ENCODE measurements around the gene TMEM14A. TPM values are rescaled to one million over a fixed set of nuclear protein-coding genes. Genes with fewer than 3 reads are reported as not detected.

TMEM14A gene
- total RNA-seq, 1 experiment from 2014 or later: 45.6 TPM

DNA sequence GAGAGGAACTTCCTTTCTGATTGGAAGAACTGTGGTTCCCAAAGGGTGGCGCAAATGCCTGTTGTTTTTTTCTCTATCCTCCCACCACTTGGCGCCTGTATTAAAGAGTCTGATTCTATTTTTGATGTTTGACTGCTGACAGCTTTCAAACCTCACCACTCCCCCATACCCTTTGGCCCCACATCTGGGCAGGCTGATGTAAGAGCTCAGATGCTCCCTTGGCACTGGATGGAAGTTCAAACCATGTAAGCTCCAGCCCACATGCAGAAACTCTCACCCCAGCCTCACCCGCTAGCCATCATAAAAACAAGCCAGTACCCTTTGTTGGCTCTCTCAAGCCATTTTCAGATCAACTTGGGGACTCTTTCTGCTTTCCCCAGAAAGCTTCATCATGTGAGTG is 20.0 kb upstream of the TMEM14A start:
- Histone ChIP-seq H3K4me3 (ENCODE audit: low read depth in 2 of 2, low read length in 2 of 2) (no peak overlapping the region), H3K9me3 (ENCODE audit: control insufficient read depth, insufficient read depth, low read depth, low read length) (no peaks in the 10 kb centered on the region), H3K27ac (ENCODE audit: low read length) (no peak overlapping the region), H3K27me3 (ENCODE audit: control insufficient read depth, insufficient read depth, low read length) (no peaks in the 10 kb centered on the region; the same call in 1 of the 2 replicates), H3K4me1 (ENCODE audit: control insufficient read depth, insufficient read depth, low read length) (no peaks in the 10 kb centered on the region), H3K36me3 (ENCODE audit: control insufficient read depth, insufficient read depth, low read length) (no peaks in the 10 kb centered on the region)
- no TSS peak for BruUV-seq (replicated peaks)
- no peak for ATAC-seq
- in situ Hi-C loops (cut with HindIII; ENCODE audit: low pct_unique_long_range_greater_than_20kb, low sequenced_read_pairs) (no loop called here), intact Hi-C loops (cut with micrococcal nuclease; ENCODE audit: unreplicated experiment) (no loop called here)
- CTCF ChIA-PET: interaction anchor here (1.5 kb wide), 1 partner anchor 251 kb away, joined by 3 read pairs; no protein-coding TSS in a partner anchor
- POLR2A ChIA-PET: no interaction called here
- no peak for DNase-seq (ENCODE audit: low read depth, low spot score)
- no peak for TF ChIP-seq TCF7L2 (IDR thresholded peaks at IDR 0.05; ENCODE audit: low read depth, low read length)
- TF ChIP-seq SIN3A (IDR thresholded peaks at IDR 0.05; ENCODE audit: borderline replicate concordance, insufficient read depth, low read depth, low read length): no peak
- TF ChIP-seq POLR2AphosphoS5 (IDR thresholded peaks at IDR 0.05; ENCODE audit: low read depth, low read length): no peak
- TF ChIP-seq, protein P1, sequence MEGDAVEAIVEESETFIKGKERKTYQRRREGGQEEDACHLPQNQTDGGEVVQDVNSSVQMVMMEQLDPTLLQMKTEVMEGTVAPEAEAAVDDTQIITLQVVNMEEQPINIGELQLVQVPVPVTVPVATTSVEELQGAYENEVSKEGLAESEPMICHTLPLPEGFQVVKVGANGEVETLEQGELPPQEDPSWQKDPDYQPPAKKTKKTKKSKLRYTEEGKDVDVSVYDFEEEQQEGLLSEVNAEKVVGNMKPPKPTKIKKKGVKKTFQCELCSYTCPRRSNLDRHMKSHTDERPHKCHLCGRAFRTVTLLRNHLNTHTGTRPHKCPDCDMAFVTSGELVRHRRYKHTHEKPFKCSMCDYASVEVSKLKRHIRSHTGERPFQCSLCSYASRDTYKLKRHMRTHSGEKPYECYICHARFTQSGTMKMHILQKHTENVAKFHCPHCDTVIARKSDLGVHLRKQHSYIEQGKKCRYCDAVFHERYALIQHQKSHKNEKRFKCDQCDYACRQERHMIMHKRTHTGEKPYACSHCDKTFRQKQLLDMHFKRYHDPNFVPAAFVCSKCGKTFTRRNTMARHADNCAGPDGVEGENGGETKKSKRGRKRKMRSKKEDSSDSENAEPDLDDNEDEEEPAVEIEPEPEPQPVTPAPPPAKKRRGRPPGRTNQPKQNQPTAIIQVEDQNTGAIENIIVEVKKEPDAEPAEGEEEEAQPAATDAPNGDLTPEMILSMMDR (IDR thresholded peaks at IDR 0.05): no peak
- TF ChIP-seq, protein P2, sequence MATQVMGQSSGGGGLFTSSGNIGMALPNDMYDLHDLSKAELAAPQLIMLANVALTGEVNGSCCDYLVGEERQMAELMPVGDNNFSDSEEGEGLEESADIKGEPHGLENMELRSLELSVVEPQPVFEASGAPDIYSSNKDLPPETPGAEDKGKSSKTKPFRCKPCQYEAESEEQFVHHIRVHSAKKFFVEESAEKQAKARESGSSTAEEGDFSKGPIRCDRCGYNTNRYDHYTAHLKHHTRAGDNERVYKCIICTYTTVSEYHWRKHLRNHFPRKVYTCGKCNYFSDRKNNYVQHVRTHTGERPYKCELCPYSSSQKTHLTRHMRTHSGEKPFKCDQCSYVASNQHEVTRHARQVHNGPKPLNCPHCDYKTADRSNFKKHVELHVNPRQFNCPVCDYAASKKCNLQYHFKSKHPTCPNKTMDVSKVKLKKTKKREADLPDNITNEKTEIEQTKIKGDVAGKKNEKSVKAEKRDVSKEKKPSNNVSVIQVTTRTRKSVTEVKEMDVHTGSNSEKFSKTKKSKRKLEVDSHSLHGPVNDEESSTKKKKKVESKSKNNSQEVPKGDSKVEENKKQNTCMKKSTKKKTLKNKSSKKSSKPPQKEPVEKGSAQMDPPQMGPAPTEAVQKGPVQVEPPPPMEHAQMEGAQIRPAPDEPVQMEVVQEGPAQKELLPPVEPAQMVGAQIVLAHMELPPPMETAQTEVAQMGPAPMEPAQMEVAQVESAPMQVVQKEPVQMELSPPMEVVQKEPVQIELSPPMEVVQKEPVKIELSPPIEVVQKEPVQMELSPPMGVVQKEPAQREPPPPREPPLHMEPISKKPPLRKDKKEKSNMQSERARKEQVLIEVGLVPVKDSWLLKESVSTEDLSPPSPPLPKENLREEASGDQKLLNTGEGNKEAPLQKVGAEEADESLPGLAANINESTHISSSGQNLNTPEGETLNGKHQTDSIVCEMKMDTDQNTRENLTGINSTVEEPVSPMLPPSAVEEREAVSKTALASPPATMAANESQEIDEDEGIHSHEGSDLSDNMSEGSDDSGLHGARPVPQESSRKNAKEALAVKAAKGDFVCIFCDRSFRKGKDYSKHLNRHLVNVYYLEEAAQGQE (IDR thresholded peaks at IDR 0.05; ENCODE audit: insufficient read depth in 1 of 2, low read depth in 2 of 2, low read length in 1 of 2): no peak

DNA sequence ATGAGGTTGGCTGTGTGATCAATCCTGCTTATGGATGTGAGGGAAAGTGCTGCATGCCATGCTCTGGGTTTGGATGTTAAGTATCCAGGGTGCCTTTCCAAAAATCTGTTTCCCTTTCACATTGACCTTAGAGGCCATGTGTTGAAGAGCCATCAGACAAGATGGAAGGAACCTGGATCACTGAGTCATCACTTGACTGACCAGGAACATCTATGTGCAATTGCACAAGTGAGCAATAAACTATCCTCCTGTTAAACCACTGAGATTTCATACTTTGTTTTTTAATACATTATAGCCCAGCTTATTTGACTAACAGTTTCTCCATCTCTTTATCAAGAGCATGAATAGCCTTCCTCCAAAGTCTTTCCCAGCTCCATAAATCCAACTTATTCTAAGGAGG is 17.8 kb upstream of the TMEM14A start:
- TF ChIP-seq, protein P1 (IDR thresholded peaks at IDR 0.05): no peak
- TF ChIP-seq, protein P2 (IDR thresholded peaks at IDR 0.05; ENCODE audit: insufficient read depth in 1 of 2, low read depth in 2 of 2, low read length in 1 of 2): no peak
- no peak for TF ChIP-seq POLR2AphosphoS5 (IDR thresholded peaks at IDR 0.05; ENCODE audit: low read depth, low read length)
- no peak for TF ChIP-seq SIN3A (IDR thresholded peaks at IDR 0.05; ENCODE audit: borderline replicate concordance, insufficient read depth, low read depth, low read length)
- no peak for TF ChIP-seq TCF7L2 (IDR thresholded peaks at IDR 0.05; ENCODE audit: low read depth, low read length)
- BruUV-seq (replicated peaks): no TSS peak
- no peak overlapping the region for H3K4me3 ChIP-seq (ENCODE audit: low read depth in 2 of 2, low read length in 2 of 2)
- ATAC-seq (no peak), DNase-seq (ENCODE audit: low read depth, low spot score) (no peak)
- ChIA-PET POLR2A (no interaction called here), CTCF (no interaction called here)
- no peaks in the 10 kb centered on the region; the same call in 1 of the 2 replicates for H3K27me3 ChIP-seq (ENCODE audit: control insufficient read depth, insufficient read depth, low read length)
- no peaks in the 10 kb centered on the region for H3K4me1 ChIP-seq (ENCODE audit: control insufficient read depth, insufficient read depth, low read length)
- intact Hi-C loops (cut with micrococcal nuclease; ENCODE audit: unreplicated experiment): no loop called here
- no peaks in the 10 kb centered on the region for H3K9me3 ChIP-seq (ENCODE audit: control insufficient read depth, insufficient read depth, low read depth, low read length)
- H3K27ac ChIP-seq (ENCODE audit: low read length): no peak overlapping the region
- in situ Hi-C loops (cut with HindIII; ENCODE audit: low pct_unique_long_range_greater_than_20kb, low sequenced_read_pairs): no loop called here
- no peaks in the 10 kb centered on the region for H3K36me3 ChIP-seq (ENCODE audit: control insufficient read depth, insufficient read depth, low read length)
